Thymus (tissue), 11 donors: Measurements from ENCODE around the gene AZGP1. TPM values are rescaled to one million over a fixed set of nuclear protein-coding genes. Genes with fewer than 3 reads are reported as not detected.
"Not testable (repeated sequence)": the region's sequence is repeated elsewhere in the genome, so short reads cannot be mapped to it uniquely, and the experiment has no call there.

Source experiments
- DNase-seq, 9 donors: peaks; one replicate each; pipeline ENCODE4 v3.0.0-alpha.2; 2013; ENCODE audit warnings: low spot score in 9 of 9, low read depth in 6 of 9, missing footprints in 1 of 9
- H3K27ac ChIP-seq, 2 donors: one replicate each; pipeline ENCODE4 v1.5.1; 2013; ENCODE audit warnings: control low read depth in 1 of 2, low read depth in 1 of 2, low read length in 1 of 2, mild to moderate bottlenecking in 1 of 2, moderate library complexity in 1 of 2
- H3K27me3 ChIP-seq, 2 donors: one replicate each; pipeline ENCODE4 v1.5.1; 2013; ENCODE audit warnings: low read length in 1 of 2; ENCODE audit not compliant: control insufficient read depth in 2 of 2, insufficient read depth in 1 of 2
- H3K36me3 ChIP-seq, 2 donors: one replicate each; pipeline ENCODE4 v1.5.1; 2013; ENCODE audit warnings: low read length in 1 of 2, mild to moderate bottlenecking in 1 of 2, moderate library complexity in 1 of 2; ENCODE audit not compliant: control insufficient read depth in 2 of 2, insufficient read depth in 2 of 2
- H3K4me1 ChIP-seq, 2 donors: one replicate each; pipeline ENCODE4 v1.5.1; 2013; ENCODE audit warnings: low read length in 2 of 2; ENCODE audit not compliant: control insufficient read depth in 2 of 2, insufficient read depth in 2 of 2
- H3K4me3 ChIP-seq, 2 donors: one replicate each; pipeline ENCODE4 v1.5.1; 2013; ENCODE audit warnings: low read length in 2 of 2, control low read depth in 1 of 2, mild to moderate bottlenecking in 1 of 2
- H3K9me3 ChIP-seq, 2 donors: one replicate each; pipeline ENCODE4 v1.5.1; 2013; ENCODE audit warnings: low read length in 1 of 2, mild to moderate bottlenecking in 1 of 2; ENCODE audit not compliant: control insufficient read depth in 2 of 2, insufficient read depth in 1 of 2
- WGBS: extraction: QIAGEN DNeasy Blood & Tissue Kit; methylation state at CpG from one replicate; pipeline ENCODE4 v1.1.7; 2013; 5-methylcytosine and 5-hydroxymethylcytosine counted together
- polyA plus RNA-seq: library from polyadenylated mRNA; stranded (reverse); fragments of 200-250 nt; gene quantifications from one replicate; pipeline ENCODE4 v1.2.3, GENCODE V29; 2013
- total RNA-seq: library from RNA; stranded (reverse); fragments of 120-200 nt; gene quantifications from one replicate; pipeline ENCODE4 v1.2.4, GENCODE V29; 2013
- donor health status: healthy.

AZGP1 gene
- total and polyA plus RNA-seq, 2 donors, result 0.76 to 4.7 TPM

- no peaks in the 10 kb centered on the region for H3K9me3 ChIP-seq
- H3K27ac ChIP-seq, result peak overlapping the region in 1 of 2 donors; percentile 70
- peaks cover 4 to 21% of the 10 kb centered on the region in 2 donors for H3K36me3 ChIP-seq
- H3K4me1 ChIP-seq, result peaks cover 3 to 17% of the 10 kb centered on the region in 2 donors
- 46% methylated on average over 11 of the region's 11 CpGs for WGBS
- H3K4me3 ChIP-seq, result peak overlapping the region; percentile 80 to 94
- H3K27me3 ChIP-seq, result no peaks in the 10 kb centered on the region
- DNase-seq, result peak in 1 of 9 donors; percentile 12
Observed at GRCh38 chr7:100016215-100016901, 40.5 kb upstream of the AZGP1 start.

- H3K36me3 ChIP-seq, result peaks cover 4 to 20% of the 10 kb centered on the region in 2 donors
- WGBS, result 2% methylated on average over 70 of the region's 70 CpGs
- no peaks in the 10 kb centered on the region for H3K9me3 ChIP-seq
- no peaks in the 10 kb centered on the region for H3K27me3 ChIP-seq
- peak within 1 kb of the TSS; percentile 70 to 81 for H3K27ac ChIP-seq
- peak; percentile 67 to 93 (median 83) for DNase-seq
- peaks cover 3 to 17% of the 10 kb centered on the region in 2 donors for H3K4me1 ChIP-seq
- H3K4me3 ChIP-seq, result peak within 1 kb of the TSS; percentile 80 to 94
Observed at GRCh38 chr7:100015232-100016214, 39.7 kb upstream of the AZGP1 start, which contains the start of gene ZKSCAN1. TSS of gene ZKSCAN1 (plus strand) at chr7:100015596. CDS start at chr7:100023507, 7,911 bp downstream.

GRCh38 chr7:100013328-100013676, 37.5 kb upstream of the AZGP1 start:
- DNase-seq, result peak in 1 of 9 donors; percentile 34
- Histone ChIP-seq H3K27ac (no peak overlapping the region), H3K4me1 (peaks cover 3 to 15% of the 10 kb centered on the region in 2 donors), H3K36me3 (peaks cover 0 to 4% of the 10 kb centered on the region in 2 donors), H3K9me3 (no peaks in the 10 kb centered on the region), H3K4me3 (no peak overlapping the region), H3K27me3 (no peaks in the 10 kb centered on the region)
- whole genome bisulfite sequencing, result 76% methylated on average over 3 of the region's 3 CpGs

DNA sequence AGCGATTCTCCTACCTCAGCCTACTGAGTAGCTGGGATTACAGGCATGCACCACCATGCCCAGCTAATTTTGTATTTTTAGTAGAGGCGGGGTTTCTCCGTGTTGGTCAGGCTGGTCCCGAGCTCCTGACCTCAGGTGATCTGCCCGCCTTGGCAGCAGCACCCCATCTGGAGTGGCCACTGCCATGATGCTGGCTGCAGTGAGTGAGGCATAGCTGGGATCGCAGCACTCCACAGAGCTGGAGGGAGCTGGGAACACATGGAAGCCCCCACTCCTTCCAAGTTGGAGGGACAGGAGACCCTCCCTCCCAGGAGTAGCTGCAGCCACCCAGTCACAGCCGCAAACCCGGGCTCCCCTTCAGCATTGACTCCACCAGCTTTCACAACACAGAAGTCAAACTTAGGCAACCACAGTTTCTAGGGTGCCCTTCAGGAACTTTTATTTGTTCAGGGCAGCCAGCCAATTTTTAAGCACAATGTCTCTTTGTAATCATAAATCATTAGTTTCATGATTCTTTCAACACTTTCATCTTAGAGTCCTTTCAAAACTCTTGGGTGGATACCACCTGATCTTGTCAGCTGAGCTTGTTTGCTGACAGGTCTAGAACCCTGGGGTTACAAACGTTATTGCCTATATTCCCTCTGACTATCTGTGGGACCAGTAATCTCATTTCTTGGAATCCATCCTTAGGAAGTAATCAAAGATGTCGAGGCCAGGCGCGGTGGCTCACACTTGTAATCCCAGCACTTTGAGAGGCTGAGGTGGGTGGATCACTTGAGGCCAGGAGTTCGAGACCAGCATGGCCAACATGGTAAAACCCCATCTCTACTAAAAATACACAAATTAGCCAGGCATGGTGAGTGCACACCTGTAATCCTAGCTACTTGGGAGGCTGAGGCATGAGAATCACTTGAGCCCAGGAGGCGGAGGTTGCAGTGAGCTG, 36.8 kb upstream of the AZGP1 start:
- not testable (repeated sequence) for H3K27ac ChIP-seq

DNA sequence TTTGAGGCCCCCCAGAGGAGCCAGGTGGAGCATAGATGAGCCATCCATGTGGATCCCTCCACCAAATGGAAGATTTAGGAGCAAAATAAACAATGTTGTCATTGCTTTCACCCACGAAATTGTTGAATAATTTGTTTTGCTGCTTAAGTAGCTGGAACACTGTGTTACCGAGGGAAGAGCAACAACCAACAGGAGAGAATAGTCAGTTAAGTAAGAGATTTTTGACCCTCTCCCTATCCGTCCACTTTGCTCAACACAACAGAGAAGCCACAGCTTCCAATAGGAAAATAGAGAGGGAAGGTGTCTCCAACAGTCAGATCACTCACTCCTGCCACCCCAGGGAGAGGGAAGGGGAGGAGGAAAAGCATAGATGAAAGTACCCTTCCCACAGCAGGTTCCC, 35.7 kb upstream of the AZGP1 start:
- no peak for DNase-seq
- H3K36me3 ChIP-seq, result no peaks in the 10 kb centered on the region
- H3K4me3 ChIP-seq, result no peak overlapping the region
- H3K27ac ChIP-seq, result no peak overlapping the region
- peaks cover 3 to 13% of the 10 kb centered on the region in 2 donors for H3K4me1 ChIP-seq
- WGBS, result 94% methylated on average over 3 of the region's 3 CpGs
- H3K27me3 ChIP-seq, result no peaks in the 10 kb centered on the region
- H3K9me3 ChIP-seq, result no peaks in the 10 kb centered on the region

More for the DNA sequence above, 36.8 kb upstream of the AZGP1 start:
- H3K9me3 ChIP-seq, H3K4me3 ChIP-seq, H3K36me3 ChIP-seq, H3K27me3 ChIP-seq, DNase-seq: not testable (repeated sequence)
- 76% methylated on average over 14 of the region's 14 CpGs for WGBS
- H3K4me1 ChIP-seq, result peaks cover 3 to 15% of the 10 kb centered on the region in 2 donors

- Histone ChIP-seq H3K9me3 (no peaks in the 10 kb centered on the region), H3K4me3 (no peak overlapping the region), H3K27ac (no peak overlapping the region), H3K4me1 (peaks cover 3 to 8% of the 10 kb centered on the region in 2 donors), H3K27me3 (no peaks in the 10 kb centered on the region), H3K36me3 (no peaks in the 10 kb centered on the region)
- WGBS, result 87% methylated on average over 2 of the region's 2 CpGs
- DNase-seq, result no peak
Observed at GRCh38 chr7:100010901-100011300, 35.1 kb upstream of the AZGP1 start.

GRCh38 chr7:100009952-100010351, 34.1 kb upstream of the AZGP1 start:
- not testable (repeated sequence) for DNase-seq, H3K27ac ChIP-seq

GRCh38 chr7:100008525-100008924, 32.7 kb upstream of the AZGP1 start:
- no peak overlapping the region for H3K4me3 ChIP-seq
- no peaks in the 10 kb centered on the region for H3K9me3 ChIP-seq
- no peak for DNase-seq
- H3K36me3 ChIP-seq, result no peaks in the 10 kb centered on the region
- H3K27me3 ChIP-seq, result no peaks in the 10 kb centered on the region
- H3K27ac ChIP-seq, result no peak overlapping the region
- 93% methylated on average over 10 of the region's 10 CpGs for WGBS
- peaks cover 0 to 5% of the 10 kb centered on the region in 2 donors for H3K4me1 ChIP-seq

More at GRCh38 chr7:100009952-100010351, 34.1 kb upstream of the AZGP1 start:
- not testable (repeated sequence) for H3K9me3 ChIP-seq, H3K27me3 ChIP-seq, H3K4me1 ChIP-seq, H3K4me3 ChIP-seq, H3K36me3 ChIP-seq
- WGBS, result 95% methylated on average over 8 of the region's 8 CpGs
